SK-N-SH (cell line): Measurements from ENCODE around the gene SMIM7. TPM values are rescaled to one million over a fixed set of nuclear protein-coding genes. Genes with fewer than 3 reads are reported as not detected.

Source experiments
- CTCF ChIA-PET: fragments of 300-600, 350-600 bp; formaldehyde crosslinking; extraction: SDS; loops from one replicate; lab custom pipeline; 2021; lab: Yijun Ruan, JAX
- POLR2A ChIA-PET: fragments of 350-600 bp; sonication (Branson Sonifier 250); formaldehyde crosslinking; extraction: SDS; loops from one replicate; lab custom pipeline; 2020; ENCODE audit warnings: antibody characterized with exemption, inconsistent platforms; lab: Yijun Ruan, JAX
- DNase-seq: peaks from one replicate; pipeline ENCODE4 v3.0.0; 2012
- H2AFZ ChIP-seq: fragments of 200-600 bp; sonication (generic); 2 replicates; pipeline ENCODE4 v1.8.1; 2016; ENCODE audit warnings: antibody characterized with exemption, mild to moderate bottlenecking, low read depth
- H3F3A ChIP-seq: fragments of 200-600 bp; sonication (generic); replicated peaks from 2 replicates; pipeline ENCODE3; 2016; ENCODE audit warnings: antibody characterized with exemption, mild to moderate bottlenecking; ENCODE audit not compliant: insufficient read depth
- H3K27ac ChIP-seq, 2 experiments: fragments of 200-500 bp in 1 of 2; fragments of 200-600 bp in 1 of 2; sonication (Bioruptor generic) in 1 of 2; sonication (generic), shearing (Covaris generic) in 1 of 2; 2 replicates each; pipeline versions ENCODE4 v1.5.1 to v1.6.1; 2014 to 2016; ENCODE audit warnings: low read depth in 2 of 2, inconsistent platforms in 1 of 2, low read length in 1 of 2, mild to moderate bottlenecking in 1 of 2, mixed read lengths in 1 of 2
- H3K27me3 ChIP-seq: fragments of 200-600 bp; sonication (generic), shearing (Covaris generic); 2 replicates; pipeline ENCODE4 v1.6.1; 2016; ENCODE audit warnings: mixed run types; ENCODE audit not compliant: insufficient read depth
- H3K36me3 ChIP-seq, 2 experiments: fragments of 200-500 bp in 1 of 2; fragments of 200-600 bp in 1 of 2; sonication (Bioruptor generic) in 1 of 2; sonication (generic) in 1 of 2; replicated peaks in 1 of 2; 2 replicates each; pipeline versions ENCODE3 to v1.5.1; 2014 to 2016; ENCODE audit warnings: low read length in 1 of 2, mild to moderate bottlenecking in 1 of 2; ENCODE audit not compliant: insufficient read depth in 2 of 2, control insufficient read depth in 1 of 2
- H3K4me1 ChIP-seq, 2 experiments: fragments of 200-500 bp in 1 of 2; fragments of 200-600 bp in 1 of 2; sonication (Bioruptor generic) in 1 of 2; sonication (generic), shearing (Covaris generic) in 1 of 2; 2 replicates each; pipeline versions ENCODE4 v1.5.1 to v1.6.1; 2014 to 2016; ENCODE audit warnings: low read depth in 1 of 2, low read length in 1 of 2, mixed run types in 1 of 2; ENCODE audit not compliant: insufficient read depth in 2 of 2, control insufficient read depth in 1 of 2
- H3K4me2 ChIP-seq: fragments of 200-600 bp; sonication (generic), shearing (Covaris generic); 2 replicates; pipeline ENCODE4 v1.6.1; 2017; ENCODE audit warnings: mixed run types
- H3K4me3 ChIP-seq, 2 experiments: fragments of 200-500 bp in 1 of 2; fragments of 200-600 bp in 1 of 2; sonication (Bioruptor generic) in 1 of 2; sonication (generic), shearing (Covaris generic) in 1 of 2; 2 replicates each; pipeline versions ENCODE4 v1.5.1 to v1.8.1; 2014 to 2016; ENCODE audit warnings: low read depth in 2 of 2, inconsistent platforms in 1 of 2, low read length in 1 of 2, mild to moderate bottlenecking in 1 of 2, mixed read lengths in 1 of 2, moderate library complexity in 1 of 2
- H3K79me2 ChIP-seq: fragments of 200-600 bp; sonication (generic); 2 replicates; pipeline ENCODE4 v1.8.1; 2017; ENCODE audit warnings: mild to moderate bottlenecking; ENCODE audit not compliant: insufficient read depth
- H3K9ac ChIP-seq: fragments of 200-600 bp; sonication (generic); 2 replicates; pipeline ENCODE4 v1.6.1; 2017; ENCODE audit warnings: mixed run types
- H3K9me2 ChIP-seq: fragments of 200-600 bp; sonication (generic); 2 replicates; pipeline ENCODE4 v1.6.1; 2017; ENCODE audit warnings: mixed run types
- H3K9me3 ChIP-seq: fragments of 200-600 bp; sonication (generic); 2 replicates; pipeline ENCODE4 v1.6.1; 2017; ENCODE audit warnings: mixed run types, mild to moderate bottlenecking, moderate library complexity
- H4K20me1 ChIP-seq: fragments of 200-600 bp; sonication (generic); 2 replicates; pipeline ENCODE4 v1.6.1; 2017; ENCODE audit warnings: mild to moderate bottlenecking, mixed run types; ENCODE audit not compliant: insufficient read depth
- CHD2 ChIP-seq: fragments of 150-350 bp; IDR thresholded peaks from 2 replicates; pipeline ENCODE4 v1.6.1; 2018; ENCODE audit warnings: low read length; ENCODE audit not compliant: partially characterized antibody
- CTCF ChIP-seq: fragments of 200-600 bp; sonication (generic); IDR thresholded peaks from 2 replicates; pipeline ENCODE4 v1.6.1; 2017; ENCODE audit warnings: antibody characterized with exemption, mild to moderate bottlenecking, moderate library complexity
- ELF1 ChIP-seq: IDR thresholded peaks from 2 replicates; pipeline ENCODE4 v1.4.0; 2012
- EP300 ChIP-seq, 2 experiments: IDR thresholded peaks; 2 replicates each; pipeline versions ENCODE4 v1.4.0 to v1.6.1; 2012; ENCODE audit warnings: borderline replicate concordance in 1 of 2, low read depth in 1 of 2, low read length in 1 of 2
- EZH2phosphoT487 ChIP-seq: fragments of 200-600 bp; sonication (generic); IDR thresholded peaks from 2 replicates; pipeline ENCODE4 v1.6.1; 2017; ENCODE audit warnings: low read depth, mixed run types, mild to moderate bottlenecking, antibody characterized with exemption, moderate library complexity, borderline replicate concordance
- FOSL2 ChIP-seq: IDR thresholded peaks from 2 replicates; pipeline ENCODE4 v1.4.0; 2012; ENCODE audit warnings: low read depth, mild to moderate bottlenecking, moderate library complexity, borderline replicate concordance
- FOXJ3 ChIP-seq: sonication (generic); formaldehyde crosslinking; IDR thresholded peaks from 2 replicates; pipeline ENCODE4 v1.5.1; 2020; ENCODE audit warnings: mild to moderate bottlenecking, missing genetic modification reagents
- FOXM1 ChIP-seq: IDR thresholded peaks from 2 replicates; pipeline ENCODE4 v1.4.0; 2012; ENCODE audit warnings: low read depth, mild to moderate bottlenecking
- GABPA ChIP-seq: IDR thresholded peaks from 2 replicates; pipeline ENCODE4 v1.4.0; 2012; ENCODE audit warnings: low read depth, mild to moderate bottlenecking
- MAX ChIP-seq: IDR thresholded peaks from 2 replicates; pipeline ENCODE4 v1.4.0; 2012; ENCODE audit warnings: low read depth
- MEF2A ChIP-seq: IDR thresholded peaks from 2 replicates; pipeline ENCODE4 v1.4.0; 2012; ENCODE audit warnings: low read depth, borderline replicate concordance
- NFIC ChIP-seq: IDR thresholded peaks from 2 replicates; pipeline ENCODE4 v1.4.0; 2012; ENCODE audit warnings: borderline replicate concordance
- PBX3 ChIP-seq: IDR thresholded peaks from 2 replicates; pipeline ENCODE4; 2012
- RAD21 ChIP-seq: IDR thresholded peaks from 2 replicates; pipeline ENCODE4 v1.6.1; 2012; ENCODE audit warnings: mild to moderate bottlenecking, low read length
- RCOR1 ChIP-seq: fragments of 150-350 bp; IDR thresholded peaks from 2 replicates; pipeline ENCODE4 v1.6.1; 2017; ENCODE audit warnings: antibody characterized with exemption, low read length
- RFX5 ChIP-seq: IDR thresholded peaks from 2 replicates; pipeline ENCODE4 v1.6.1; 2012; ENCODE audit warnings: mild to moderate bottlenecking, improper control_type of control experiment, low read length
- TAF1 ChIP-seq: IDR thresholded peaks from 2 replicates; pipeline ENCODE4 v1.6.1; 2012; ENCODE audit warnings: low read depth, mild to moderate bottlenecking, low read length, moderate library complexity, borderline replicate concordance
- TEAD4 ChIP-seq: IDR thresholded peaks from 2 replicates; pipeline ENCODE4 v1.4.0; 2012; ENCODE audit warnings: mild to moderate bottlenecking, borderline replicate concordance; ENCODE audit not compliant: insufficient read depth
- USF2 ChIP-seq: fragments of 150-350 bp; IDR thresholded peaks from 2 replicates; pipeline ENCODE4 v1.6.1; 2017; ENCODE audit warnings: antibody characterized with exemption, low read length, low read depth, borderline replicate concordance
- ZBTB33 ChIP-seq: IDR thresholded peaks from 2 replicates; pipeline ENCODE4 v1.4.0; 2012; ENCODE audit warnings: low read depth, borderline replicate concordance
- WGBS: methylation state at CpG from one replicate; pipeline ENCODE4 v1.1.6; 2017; ENCODE audit warnings: low lambda C conversion rate; 5-methylcytosine and 5-hydroxymethylcytosine counted together
- polyA plus RNA-seq, 3 experiments: library from polyadenylated mRNA; depleted of rRNA; stranded (reverse); fragments of >200 nt; gene quantifications; 2 replicates each; pipeline ENCODE4 v1.2.3, GENCODE V29; 2012

SMIM7 gene
- polyA plus RNA-seq, 1 of the 3 experiments (the other 2 are of a cell fraction) = 74.2 TPM

- Histone ChIP-seq H3K4me1 (no peaks in the 10 kb centered on the region), H3K36me3 (no peaks in the 10 kb centered on the region)
- TF ChIP-seq ZBTB33 (no peak), TEAD4 (no peak), USF2 (no peak), MAX (no peak), EZH2phosphoT487 (no peak), FOSL2 (no peak), MEF2A (no peak), FOXM1 (no peak), RFX5 (no peak), PBX3 (no peak), TAF1 (no peak), RAD21 (no peak), RCOR1 (no peak)
- TF ChIP-seq, all 33 proteins: peak for 0
- POLR2A ChIA-PET = no interaction called here
- Histone ChIP-seq H3K4me3 (no peak overlapping the region), H3F3A (no peaks in the 10 kb centered on the region), H3K27ac (no peak overlapping the region), H3K9ac (no peak overlapping the region), H3K4me2 (no peak overlapping the region), H3K79me2 (no peaks in the 10 kb centered on the region), H3K9me2 (no peaks in the 10 kb centered on the region), H3K27me3 (no peaks in the 10 kb centered on the region), H4K20me1 (no peaks in the 10 kb centered on the region), H2AFZ (no peak overlapping the region), H3K9me3 (no peaks in the 10 kb centered on the region)
- 87% methylated on average over 5 of the region's 5 CpGs for WGBS
- CTCF ChIA-PET = no interaction called here
- DNase-seq = no peak
These were observed 8.2 kb upstream of the SMIM7 start for GRCh38 chr19:16668176-16668575.

GRCh38 chr19:16661480-16662034 lies 1.6 kb upstream of the SMIM7 start:
- Histone ChIP-seq H4K20me1 (peaks cover 31% of the 10 kb centered on the region), H3K27ac (peak overlapping the region in 1 of 2 experiments; percentile 55; a peak in 1 of 4 replicates), H3K9ac (peak overlapping the region; percentile 63), H2AFZ (peak overlapping the region; percentile 98), H3K4me1 (peaks cover 7 to 12% of the 10 kb centered on the region in 2 experiments; a peak in 3 of 4 replicates), H3K9me3 (no peaks in the 10 kb centered on the region), H3F3A (peaks cover 4% of the 10 kb centered on the region), H3K36me3 (peaks cover 15 to 21% of the 10 kb centered on the region in 2 experiments), H3K79me2 (peaks cover 32% of the 10 kb centered on the region), H3K27me3 (no peaks in the 10 kb centered on the region), H3K4me3 (peak overlapping the region; percentile 65 to 86), H3K9me2 (no peaks in the 10 kb centered on the region), H3K4me2 (peak overlapping the region; percentile 100)
- WGBS = 10% methylated on average over 17 of the region's 31 CpGs
- ChIA-PET POLR2A (interaction anchor here (1.0 kb wide), 1 partner anchor 18 kb away, joined by 6 read pairs; no protein-coding TSS in a partner anchor), CTCF (interaction anchor here (0.7 to 0.8 kb wide), 2 partner anchors 42 to 220 kb away, joined by 3 read pairs; no protein-coding TSS in a partner anchor)
- peak; percentile 36 for DNase-seq
- TF ChIP-seq GABPA = no peak
- no peak for TF ChIP-seq ZBTB33
- TF ChIP-seq CHD2 = no peak
- TF ChIP-seq ELF1 = no peak
- no peak for TF ChIP-seq FOXJ3 (CRISPR knock-in tag)
- no peak for TF ChIP-seq CTCF
- TF ChIP-seq RAD21 = no peak
- no peak for TF ChIP-seq NFIC
- no peak for TF ChIP-seq EP300 (IDR thresholded peaks at IDR 0.05; ENCODE audit: borderline replicate concordance in 1 of 2, low read depth in 1 of 2, low read length in 1 of 2)
- no peak for TF ChIP-seq MEF2A
